Endothelial cell of umbilical vein (primary cell): Measurements from ENCODE around the gene PSPN. TPM values are rescaled to one million over a fixed set of nuclear protein-coding genes. Genes with fewer than 3 reads are reported as not detected.
"Not testable (repeated sequence)": the region's sequence is repeated elsewhere in the genome, so short reads cannot be mapped to it uniquely, and the experiment has no call there.

Source experiments
- BruUV-seq: library from RNA; stranded (reverse); fragments of 400-500 nt; replicated peaks from 2 replicates; lab custom pipeline; 2021; lab: Mats Ljungman, UMichigan
- CTCF ChIA-PET: fragments of 300-600, 350-600 bp; sonication (Branson Sonifier 250); formaldehyde crosslinking; loops from one replicate; lab custom pipeline; 2021; ENCODE audit warnings: antibody characterized with exemption, inconsistent platforms; lab: Charles Lee
- POLR2A ChIA-PET: fragments of 300-600, 350-600 bp; sonication (Branson Sonifier 250); formaldehyde crosslinking; loops from one replicate; lab custom pipeline; 2021; ENCODE audit warnings: antibody characterized with exemption, inconsistent platforms; lab: Charles Lee
- DNase-seq: peaks from one replicate; pipeline ENCODE4 v3.0.0-alpha.2; 2011; ENCODE audit warnings: low read depth, low spot score
- FAIRE-seq: peaks from 2 replicates; lab custom pipeline; 2011; peaks lifted over from hg19 to GRCh38; lab: Jason Lieb, UNC
- H2AFZ ChIP-seq: 2 replicates; pipeline ENCODE4 v1.6.0; 2012; ENCODE audit warnings: low read depth, low read length, control low read depth, inconsistent platforms
- H3K27ac ChIP-seq: 2 replicates; pipeline ENCODE4 v1.5.1; 2011; ENCODE audit warnings: low read depth, mild to moderate bottlenecking, control low read depth, low read length, moderate library complexity; ENCODE audit not compliant: insufficient read depth
- H3K27me3 ChIP-seq, 2 experiments: 2 replicates each; pipeline versions ENCODE4 v1.6.0 to v1.6.1; 2011; ENCODE audit warnings: low read length in 2 of 2, mixed read lengths in 1 of 2; ENCODE audit not compliant: control insufficient read depth in 2 of 2, insufficient read depth in 2 of 2
- H3K36me3 ChIP-seq, 2 experiments: 2 replicates in 1 of 2; 3 replicates in 1 of 2; pipeline ENCODE4 v1.5.1; 2011; ENCODE audit warnings: low read length in 2 of 2, mild to moderate bottlenecking in 1 of 2, moderate library complexity in 1 of 2; ENCODE audit not compliant: control insufficient read depth in 2 of 2, insufficient read depth in 2 of 2; ENCODE audit errors: extremely low read depth in 1 of 2
- H3K4me1 ChIP-seq: 3 replicates; pipeline ENCODE4 v1.5.1; 2011; ENCODE audit warnings: mild to moderate bottlenecking, low read length; ENCODE audit not compliant: control insufficient read depth, insufficient read depth; ENCODE audit errors: extremely low read depth
- H3K4me2 ChIP-seq: 2 replicates; pipeline ENCODE4 v1.6.1; 2011; ENCODE audit warnings: low read length, control low read depth, mixed read lengths; ENCODE audit not compliant: insufficient read depth
- H3K4me3 ChIP-seq, 3 experiments: fragments of 200-600 bp in 1 of 3; sonication (generic), shearing (Covaris generic) in 1 of 3; replicated peaks in 1 of 3; 2 replicates each; pipeline ENCODE4 v1.5.1; 2011 to 2016; ENCODE audit warnings: control low read depth in 3 of 3, low read length in 3 of 3, mild to moderate bottlenecking in 2 of 3, inconsistent platforms in 1 of 3, low read depth in 1 of 3, moderate library complexity in 1 of 3; ENCODE audit not compliant: insufficient read depth in 1 of 3
- H3K79me2 ChIP-seq: 2 replicates; pipeline ENCODE4 v1.6.0; 2012; ENCODE audit warnings: low read length, inconsistent platforms; ENCODE audit not compliant: control insufficient read depth, insufficient read depth
- H3K9ac ChIP-seq: replicated peaks from 2 replicates; pipeline ENCODE3; 2011; ENCODE audit warnings: low read length, control low read depth; ENCODE audit not compliant: insufficient read depth; ENCODE audit errors: extremely low read depth
- H3K9me1 ChIP-seq: replicated peaks from 3 replicates; pipeline ENCODE4 v1.6.0; 2011; ENCODE audit warnings: mild to moderate bottlenecking, low read length; ENCODE audit not compliant: control insufficient read depth, insufficient read depth; ENCODE audit errors: extremely low read depth
- H3K9me3 ChIP-seq: replicated peaks from 2 replicates; pipeline ENCODE4 v1.5.1; 2012; ENCODE audit warnings: low read length, inconsistent platforms; ENCODE audit not compliant: control insufficient read depth, insufficient read depth
- H4K20me1 ChIP-seq: replicated peaks from 2 replicates; pipeline ENCODE3; 2011; ENCODE audit warnings: mild to moderate bottlenecking, low read length; ENCODE audit not compliant: control insufficient read depth, insufficient read depth; ENCODE audit errors: extremely low read depth
- CTCF ChIP-seq, 2 donors: IDR thresholded peaks; 1 replicate in 1 of 2; 2 replicates in 1 of 2; pipeline ENCODE4 v1.5.1; 2011; ENCODE audit warnings: low read length in 2 of 2, mild to moderate bottlenecking in 2 of 2, moderate library complexity in 2 of 2, control low read depth in 1 of 2, inconsistent platforms in 1 of 2, low read depth in 1 of 2; ENCODE audit not compliant: insufficient read depth in 1 of 2; ENCODE audit errors: extremely low read depth in 1 of 2
- EZH2 ChIP-seq: IDR thresholded peaks from 2 replicates; pipeline ENCODE4 v1.6.1; 2012; ENCODE audit warnings: borderline replicate concordance, low read depth, mild to moderate bottlenecking, moderate library complexity, low read length, inconsistent platforms; ENCODE audit not compliant: severe bottlenecking
- FOS ChIP-seq: IDR thresholded peaks from 2 replicates; pipeline ENCODE4 v1.6.1; 2011; ENCODE audit warnings: mild to moderate bottlenecking, low read length, moderate library complexity, borderline replicate concordance; ENCODE audit not compliant: insufficient read depth
- GATA2 ChIP-seq: IDR thresholded peaks from 2 replicates; pipeline ENCODE4 v1.7.0; 2011; ENCODE audit warnings: low read depth, mild to moderate bottlenecking, moderate library complexity, mixed read lengths, low read length; ENCODE audit not compliant: insufficient read length, insufficient read depth
- JUN ChIP-seq: IDR thresholded peaks from 2 replicates; pipeline ENCODE4 v1.6.1; 2011; ENCODE audit warnings: borderline replicate concordance, low read depth; ENCODE audit not compliant: insufficient read length, insufficient read depth
- MAX ChIP-seq: IDR thresholded peaks from 2 replicates; pipeline ENCODE4 v1.6.1; 2011; ENCODE audit not compliant: insufficient read depth, insufficient read length
- MYC ChIP-seq: IDR thresholded peaks from one replicate; pipeline ENCODE4 v1.6.1; 2011; ENCODE audit warnings: mild to moderate bottlenecking, low read depth, low read length
- POLR2A ChIP-seq: IDR thresholded peaks from 2 replicates; pipeline ENCODE4 v1.6.1; 2012; ENCODE audit warnings: low read depth, mild to moderate bottlenecking, control low read depth, low read length
- POLR2AphosphoS5 ChIP-seq: IDR thresholded peaks from 2 replicates; pipeline ENCODE4 v1.6.1; 2012; ENCODE audit warnings: low read depth, mild to moderate bottlenecking, control low read depth, low read length, moderate library complexity; ENCODE audit not compliant: insufficient read depth
- dilution Hi-C: fragments of 300-500 bp; cut with MboI; formaldehyde crosslinking; loops from one replicate; pipeline ENCODE4 v1.15.0; 2019; ENCODE audit warnings: low sequenced_read_pairs; ENCODE audit not compliant: extremely low pct_ligation_motif_present
- intact Hi-C: fragments of 100-400 bp; cut with micrococcal nuclease; formaldehyde crosslinking; loops from one replicate; pipeline ENCODE4 v1.10.0; 2022
- polyA plus RNA-seq, 4 experiments: library from polyadenylated mRNA; depleted of rRNA in 3 of 4; stranded (reverse) in 3 of 4; unstranded in 1 of 4; fragments of >200 nt; gene quantifications; 2 replicates each; pipeline versions ENCODE4 v1.2.1 to v1.2.3, GENCODE V29; 2011 to 2012; ENCODE audit warnings: missing spikeins in 1 of 4
- total RNA-seq: library from RNA; stranded (reverse); gene quantifications from 2 replicates; pipeline ENCODE4 v1.2.3, GENCODE V29; 2021

The PSPN gene
- total and polyA plus RNA-seq, 2 donors (not counting 3 experiments of a cell fraction or from before 2014, with no cell fraction given): 0.84 to 1.0 TPM

GRCh38 chr19:6402058-6402457 is 26.3 kb upstream of the PSPN start:
- ChIA-PET CTCF (no interaction called here), POLR2A (no interaction called here)
- intact Hi-C loops (no loop called here), dilution Hi-C loops (no loop called here)
- no peaks in the 10 kb centered on the region for H3K4me1 ChIP-seq
- H3K36me3 ChIP-seq: no peaks in the 10 kb centered on the region
- H2AFZ ChIP-seq: no peak overlapping the region
- no peak overlapping the region for H3K27ac ChIP-seq
- no peak overlapping the region for H3K9ac ChIP-seq
- no peak for FAIRE-seq
- no peaks in the 10 kb centered on the region for H3K79me2 ChIP-seq
- no peaks in the 10 kb centered on the region for H3K9me1 ChIP-seq
- no peaks in the 10 kb centered on the region for H4K20me1 ChIP-seq
- TF ChIP-seq JUN (no peak), POLR2A (no peak), POLR2AphosphoS5 (no peak), GATA2 (no peak), MAX (no peak), FOS (no peak), MYC (no peak), EZH2 (no peak), CTCF (IDR thresholded peaks at IDR 0.05; ENCODE audit: extremely low read depth in 1 of 2, insufficient read depth in 1 of 2, low read depth in 1 of 2, low read length in 2 of 2) (no peak)
- no peaks in the 10 kb centered on the region for H3K9me3 ChIP-seq
- no peak overlapping the region for H3K4me3 ChIP-seq
- DNase-seq: no peak
- H3K4me2 ChIP-seq: no peak overlapping the region
- H3K27me3 ChIP-seq: no peaks in the 10 kb centered on the region
- BruUV-seq: no TSS peak

- H3K27me3 ChIP-seq, H3K36me3 ChIP-seq, BruUV-seq, H3K9me1 ChIP-seq, H4K20me1 ChIP-seq, CTCF ChIA-PET, H3K4me1 ChIP-seq, H3K9ac ChIP-seq, DNase-seq, H3K4me3 ChIP-seq, H3K4me2 ChIP-seq, H3K9me3 ChIP-seq, H3K27ac ChIP-seq, dilution Hi-C loops, FAIRE-seq, intact Hi-C loops, H2AFZ ChIP-seq, H3K79me2 ChIP-seq: not testable (repeated sequence)
- POLR2A ChIA-PET: interaction anchor here (0.7 kb wide), 1 partner anchor 92 kb away, joined by 3 read pairs; no protein-coding TSS in a partner anchor
These were observed 24.6 kb upstream of the PSPN start for GRCh38 chr19:6400062-6400944.
